ENCODE results near the gene TMEM35B.

DNA sequence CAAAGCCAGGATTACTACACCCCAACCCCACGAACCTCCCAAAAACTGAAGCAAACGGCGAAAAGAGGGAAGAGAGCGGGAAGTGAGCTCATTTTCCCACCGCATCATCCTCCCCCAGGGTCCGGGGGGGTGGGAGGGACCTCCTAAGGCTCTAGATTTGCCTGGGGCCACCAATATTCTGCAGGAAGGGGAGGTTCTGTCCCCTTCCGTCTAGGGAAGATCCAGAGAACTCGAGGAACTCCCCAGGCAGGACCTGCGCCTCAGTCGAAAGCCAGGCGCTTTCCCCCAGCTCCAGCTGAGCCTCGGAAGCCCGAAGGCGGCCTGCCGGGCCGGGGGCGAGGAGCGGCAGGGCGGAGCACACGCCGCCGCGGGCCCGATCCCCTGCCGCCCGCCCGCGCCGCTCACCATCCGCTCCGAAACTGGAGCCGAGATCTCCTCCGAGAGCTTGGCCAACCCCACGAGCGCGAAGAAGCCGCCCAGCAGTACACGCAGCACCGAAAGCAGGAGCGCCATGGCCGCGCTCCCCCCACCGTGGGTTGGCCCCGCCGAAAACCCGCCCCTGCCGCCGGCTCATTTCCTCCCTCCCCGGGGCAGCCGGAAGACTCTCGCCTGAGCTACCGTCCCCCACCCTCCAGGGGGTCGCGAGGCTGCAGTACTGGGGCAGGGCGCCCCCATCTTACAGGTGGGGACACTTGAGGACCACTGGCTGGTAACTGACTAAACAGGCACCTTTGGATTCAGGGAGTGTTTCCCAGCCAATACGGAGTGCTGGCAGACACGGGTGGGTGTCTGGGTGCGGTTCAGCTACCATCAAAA is at the start of gene TMEM35B:
- TF ChIP-seq POLR2AphosphoS5 (IDR thresholded peaks at IDR 0.05; ENCODE audit: low read depth, low read length): peak; percentile 64; the same call in 1 of the 2 replicates
- TF ChIP-seq, protein P1, sequence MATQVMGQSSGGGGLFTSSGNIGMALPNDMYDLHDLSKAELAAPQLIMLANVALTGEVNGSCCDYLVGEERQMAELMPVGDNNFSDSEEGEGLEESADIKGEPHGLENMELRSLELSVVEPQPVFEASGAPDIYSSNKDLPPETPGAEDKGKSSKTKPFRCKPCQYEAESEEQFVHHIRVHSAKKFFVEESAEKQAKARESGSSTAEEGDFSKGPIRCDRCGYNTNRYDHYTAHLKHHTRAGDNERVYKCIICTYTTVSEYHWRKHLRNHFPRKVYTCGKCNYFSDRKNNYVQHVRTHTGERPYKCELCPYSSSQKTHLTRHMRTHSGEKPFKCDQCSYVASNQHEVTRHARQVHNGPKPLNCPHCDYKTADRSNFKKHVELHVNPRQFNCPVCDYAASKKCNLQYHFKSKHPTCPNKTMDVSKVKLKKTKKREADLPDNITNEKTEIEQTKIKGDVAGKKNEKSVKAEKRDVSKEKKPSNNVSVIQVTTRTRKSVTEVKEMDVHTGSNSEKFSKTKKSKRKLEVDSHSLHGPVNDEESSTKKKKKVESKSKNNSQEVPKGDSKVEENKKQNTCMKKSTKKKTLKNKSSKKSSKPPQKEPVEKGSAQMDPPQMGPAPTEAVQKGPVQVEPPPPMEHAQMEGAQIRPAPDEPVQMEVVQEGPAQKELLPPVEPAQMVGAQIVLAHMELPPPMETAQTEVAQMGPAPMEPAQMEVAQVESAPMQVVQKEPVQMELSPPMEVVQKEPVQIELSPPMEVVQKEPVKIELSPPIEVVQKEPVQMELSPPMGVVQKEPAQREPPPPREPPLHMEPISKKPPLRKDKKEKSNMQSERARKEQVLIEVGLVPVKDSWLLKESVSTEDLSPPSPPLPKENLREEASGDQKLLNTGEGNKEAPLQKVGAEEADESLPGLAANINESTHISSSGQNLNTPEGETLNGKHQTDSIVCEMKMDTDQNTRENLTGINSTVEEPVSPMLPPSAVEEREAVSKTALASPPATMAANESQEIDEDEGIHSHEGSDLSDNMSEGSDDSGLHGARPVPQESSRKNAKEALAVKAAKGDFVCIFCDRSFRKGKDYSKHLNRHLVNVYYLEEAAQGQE (IDR thresholded peaks at IDR 0.05; ENCODE audit: insufficient read depth in 1 of 2, low read depth in 2 of 2, low read length in 2 of 2): no peak
- 0 out of 2 replicates have a peak, but pooled peaks have one; percentile 34 for TF ChIP-seq TAF1 (IDR thresholded peaks at IDR 0.05; ENCODE audit: borderline replicate concordance, insufficient read depth, low read length)
